Mucosa of rectum (tissue), 2 donors: ENCODE data around the gene BEND5.

Experiments
- H3K27ac ChIP-seq, 2 donors: one replicate each; pipeline ENCODE4 v1.7.0; 2013; ENCODE audit warnings: inconsistent platforms in 2 of 2, low read depth in 2 of 2, low read length in 2 of 2
- H3K27me3 ChIP-seq, 2 donors: one replicate each; pipeline ENCODE4 v1.7.0; 2013; ENCODE audit warnings: low read length in 2 of 2; ENCODE audit not compliant: control insufficient read depth in 2 of 2, insufficient read depth in 2 of 2
- H3K36me3 ChIP-seq, 2 donors: one replicate each; pipeline ENCODE4 v1.7.0; 2013; ENCODE audit warnings: low read length in 2 of 2; ENCODE audit not compliant: control insufficient read depth in 2 of 2, insufficient read depth in 2 of 2
- H3K4me1 ChIP-seq, 2 donors: one replicate each; pipeline ENCODE4 v1.7.0; 2013; ENCODE audit warnings: low read length in 2 of 2, mild to moderate bottlenecking in 1 of 2; ENCODE audit not compliant: control insufficient read depth in 2 of 2, insufficient read depth in 2 of 2
- H3K4me3 ChIP-seq, 2 donors: one replicate each; pipeline ENCODE4 v1.7.0; 2013; ENCODE audit warnings: low read length in 2 of 2
- H3K9ac ChIP-seq, 2 donors: one replicate each; pipeline ENCODE4 v1.7.0; 2013; ENCODE audit warnings: low read length in 2 of 2, low read depth in 1 of 2, mild to moderate bottlenecking in 1 of 2
- H3K9me3 ChIP-seq, 2 donors: one replicate each; pipeline ENCODE4 v1.7.0; 2013; ENCODE audit warnings: low read length in 2 of 2; ENCODE audit not compliant: control insufficient read depth in 2 of 2
- donor health status: healthy.
- donor health status: Normal muscosa, but diverticular disease.

Gene BEND5

DNA sequence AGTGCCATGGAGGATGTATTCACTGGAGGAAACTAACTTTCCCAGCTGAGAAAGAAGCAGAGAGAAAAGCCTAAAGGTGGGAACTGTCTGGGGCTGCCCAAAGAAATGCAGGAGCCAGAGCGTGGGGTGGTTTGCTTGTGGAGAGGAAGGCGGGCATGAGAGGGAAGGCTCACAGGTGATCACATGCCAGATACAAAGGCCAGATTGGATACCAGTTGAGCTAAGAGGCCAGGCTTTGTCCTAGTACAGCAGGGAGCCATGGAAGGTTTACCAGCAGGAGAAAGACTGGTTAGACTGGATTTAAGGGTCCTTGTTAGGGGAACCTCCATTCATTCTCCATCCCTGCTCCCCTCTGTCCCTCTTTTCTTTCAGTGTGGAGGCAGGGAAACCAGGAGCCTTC is 66.4 kb downstream of the BEND5 start:
- H3K4me1 ChIP-seq = no peaks in the 10 kb centered on the region

GRCh38 chr1:48704736-48705135 is 72.0 kb downstream of the BEND5 start:
- H3K4me1 ChIP-seq = no peaks in the 10 kb centered on the region
- no peak overlapping the region for H3K4me3 ChIP-seq
- no peaks in the 10 kb centered on the region for H3K27me3 ChIP-seq
- H3K27ac ChIP-seq = no peak overlapping the region
- no peaks in the 10 kb centered on the region for H3K9me3 ChIP-seq
- H3K9ac ChIP-seq = no peak overlapping the region
- no peaks in the 10 kb centered on the region for H3K36me3 ChIP-seq

More for the DNA sequence above, 66.4 kb downstream of the BEND5 start:
- H3K4me3 ChIP-seq = no peak overlapping the region
- H3K36me3 ChIP-seq = no peaks in the 10 kb centered on the region
- H3K27me3 ChIP-seq = no peaks in the 10 kb centered on the region
- H3K9me3 ChIP-seq = no peaks in the 10 kb centered on the region
- no peak overlapping the region for H3K27ac ChIP-seq
- H3K9ac ChIP-seq = no peak overlapping the region

DNA sequence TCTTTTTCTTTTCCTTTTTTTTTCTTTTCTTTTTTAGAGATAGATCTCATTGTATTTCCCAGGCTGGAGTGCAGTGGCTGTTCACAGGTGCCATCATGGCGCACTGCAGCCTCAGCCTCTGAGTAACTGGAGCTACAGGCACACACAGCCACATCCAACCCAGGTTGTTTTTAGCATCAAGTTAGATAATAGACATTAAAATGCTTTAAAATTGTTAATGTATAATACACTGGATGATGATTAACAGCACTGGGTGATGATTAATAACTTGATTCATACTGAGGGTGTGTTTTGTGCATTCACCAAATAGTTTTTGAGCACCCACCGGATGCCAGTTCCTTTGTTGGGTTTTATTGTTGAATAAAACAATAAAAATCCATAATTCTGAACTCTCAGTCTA is 75.2 kb downstream of the BEND5 start:
- H3K9ac ChIP-seq = no peak overlapping the region
- H3K27me3 ChIP-seq = no peaks in the 10 kb centered on the region
- H3K27ac ChIP-seq = no peak overlapping the region
- no peaks in the 10 kb centered on the region for H3K4me1 ChIP-seq
- H3K4me3 ChIP-seq = no peak overlapping the region
- no peaks in the 10 kb centered on the region for H3K36me3 ChIP-seq
- no peaks in the 10 kb centered on the region for H3K9me3 ChIP-seq

DNA sequence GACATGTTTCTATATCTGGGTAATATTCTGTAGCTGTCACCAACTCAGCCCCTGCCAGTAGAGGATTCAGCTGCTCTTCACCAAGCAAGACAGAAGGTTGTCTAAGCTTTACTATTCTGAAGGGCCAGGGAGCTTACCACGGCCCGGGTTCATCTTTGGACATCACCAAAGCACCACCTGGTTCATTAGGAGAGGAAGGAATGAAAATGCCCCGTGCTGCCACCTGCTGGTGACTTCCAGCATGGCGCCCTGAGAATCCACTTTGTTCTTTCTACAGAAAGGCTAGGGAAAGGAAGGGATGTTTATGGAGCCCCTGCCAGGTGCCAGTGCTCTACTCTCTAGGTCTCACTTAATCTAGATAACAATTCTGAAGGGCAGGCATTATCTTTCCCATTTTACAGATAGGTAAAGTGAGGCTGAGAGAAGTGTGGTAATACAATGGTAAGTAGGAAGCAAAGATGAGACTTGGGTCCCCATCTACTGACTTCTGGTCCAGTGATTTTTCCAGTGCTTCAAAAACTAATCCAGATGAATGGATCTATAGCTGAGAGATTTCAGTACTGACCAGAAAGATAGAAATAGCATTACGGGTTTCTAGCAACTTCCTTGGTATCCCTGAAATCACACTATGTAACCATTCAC is 79.5 kb downstream of the BEND5 start:
- Histone ChIP-seq H3K36me3 (no peaks in the 10 kb centered on the region), H3K9ac (no peak overlapping the region), H3K27me3 (peaks cover 0 to 3% of the 10 kb centered on the region in 2 donors), H3K9me3 (no peaks in the 10 kb centered on the region), H3K27ac (no peak overlapping the region), H3K4me3 (no peak overlapping the region), H3K4me1 (no peaks in the 10 kb centered on the region)

GRCh38 chr1:48695161-48695560 is 81.5 kb downstream of the BEND5 start:
- Histone ChIP-seq H3K36me3 (no peaks in the 10 kb centered on the region), H3K27me3 (peaks cover 0 to 3% of the 10 kb centered on the region in 2 donors), H3K9me3 (no peaks in the 10 kb centered on the region), H3K4me3 (no peak overlapping the region), H3K9ac (no peak overlapping the region), H3K27ac (no peak overlapping the region), H3K4me1 (no peaks in the 10 kb centered on the region)

- Histone ChIP-seq H3K36me3 (no peaks in the 10 kb centered on the region), H3K4me3 (no peak overlapping the region), H3K27me3 (peaks cover 0 to 3% of the 10 kb centered on the region in 2 donors), H3K27ac (no peak overlapping the region), H3K9ac (no peak overlapping the region), H3K9me3 (no peaks in the 10 kb centered on the region), H3K4me1 (no peaks in the 10 kb centered on the region)
Observed at GRCh38 chr1:48693674-48694320, 82.9 kb downstream of the BEND5 start.

DNA sequence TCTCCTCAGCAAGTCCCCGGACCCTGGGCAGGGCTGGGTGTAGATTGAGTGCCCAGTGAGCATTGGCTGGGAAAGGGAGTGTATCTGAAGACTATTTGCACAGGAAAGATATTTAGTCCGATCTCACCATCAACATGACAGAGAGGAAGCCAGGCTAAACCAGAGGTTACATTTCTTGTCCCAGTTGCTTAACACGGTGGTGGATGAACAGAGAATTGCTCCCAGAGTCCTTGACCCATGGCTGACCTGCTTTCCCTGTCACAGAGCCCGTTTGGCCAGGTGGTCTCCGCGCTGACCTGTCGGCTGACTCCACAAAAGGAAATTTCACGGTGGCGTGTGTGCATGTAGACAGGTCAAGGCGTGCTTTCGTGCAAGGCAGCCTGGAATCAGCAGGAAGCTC is 83.5 kb downstream of the BEND5 start:
- H3K4me3 ChIP-seq = no peak overlapping the region
- H3K27me3 ChIP-seq = peaks cover 0 to 3% of the 10 kb centered on the region in 2 donors
- H3K9ac ChIP-seq = no peak overlapping the region
- H3K36me3 ChIP-seq = no peaks in the 10 kb centered on the region
- no peaks in the 10 kb centered on the region for H3K9me3 ChIP-seq
- H3K4me1 ChIP-seq = no peaks in the 10 kb centered on the region
- H3K27ac ChIP-seq = no peak overlapping the region

- Histone ChIP-seq H3K27me3 (peaks cover 0 to 3% of the 10 kb centered on the region in 2 donors), H3K36me3 (no peaks in the 10 kb centered on the region), H3K9ac (no peak overlapping the region), H3K9me3 (no peaks in the 10 kb centered on the region), H3K27ac (no peak overlapping the region), H3K4me1 (no peaks in the 10 kb centered on the region), H3K4me3 (no peak overlapping the region)
Observed at GRCh38 chr1:48692235-48692634, 84.5 kb downstream of the BEND5 start.

DNA sequence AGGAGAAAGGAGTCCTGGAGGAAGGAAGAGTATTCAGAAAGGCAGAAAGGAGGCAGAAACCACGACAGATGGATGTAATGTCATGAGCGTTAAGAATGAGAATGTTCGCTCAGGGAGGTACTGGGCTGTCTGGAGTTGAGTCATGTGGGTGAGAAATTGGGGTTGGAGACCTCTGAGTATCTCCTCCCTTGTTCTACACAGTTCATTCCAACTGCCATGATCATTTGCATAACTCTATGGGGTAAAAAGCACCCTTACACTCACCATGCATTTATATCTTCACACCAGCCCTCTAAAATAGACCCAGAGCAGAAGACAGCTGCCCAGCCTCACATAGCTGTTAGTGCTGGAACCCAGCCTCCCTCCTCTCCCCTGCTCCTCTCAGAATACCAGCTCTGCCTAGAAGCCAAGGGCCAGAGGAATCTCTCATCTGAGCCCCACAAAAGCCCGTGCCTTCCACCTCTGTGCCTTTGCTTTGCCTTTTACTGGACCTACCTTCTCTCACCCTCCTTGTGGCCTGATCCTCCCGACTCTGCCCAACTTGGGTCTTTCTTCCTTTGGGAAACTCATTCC is 85.2 kb downstream of the BEND5 start:
- Histone ChIP-seq H3K4me1 (no peaks in the 10 kb centered on the region), H3K27ac (no peak overlapping the region), H3K4me3 (no peak overlapping the region), H3K27me3 (peaks cover 0 to 3% of the 10 kb centered on the region in 2 donors), H3K9ac (no peak overlapping the region), H3K9me3 (no peaks in the 10 kb centered on the region), H3K36me3 (no peaks in the 10 kb centered on the region)

GRCh38 chr1:48688102-48688760 is 88.5 kb downstream of the BEND5 start:
- Histone ChIP-seq H3K27ac (no peak overlapping the region), H3K9ac (no peak overlapping the region), H3K9me3 (no peaks in the 10 kb centered on the region), H3K4me3 (no peak overlapping the region), H3K27me3 (peaks cover 0 to 2% of the 10 kb centered on the region in 2 donors), H3K36me3 (no peaks in the 10 kb centered on the region), H3K4me1 (no peaks in the 10 kb centered on the region)
